DMS114 treated with DMSO at 0.1 percent for 48 hours (cell line): ENCODE data around the gene SMAD3.
"Not testable (repeated sequence)": the region's sequence is repeated elsewhere in the genome, so short reads cannot be mapped to it uniquely, and the experiment has no call there.

Experiments
- DNase-seq: peaks from one replicate; lab custom pipeline; 2025; ENCODE audit not compliant: unreplicated experiment; lab: John Stamatoyannopoulos, UW

Gene SMAD3

DNA sequence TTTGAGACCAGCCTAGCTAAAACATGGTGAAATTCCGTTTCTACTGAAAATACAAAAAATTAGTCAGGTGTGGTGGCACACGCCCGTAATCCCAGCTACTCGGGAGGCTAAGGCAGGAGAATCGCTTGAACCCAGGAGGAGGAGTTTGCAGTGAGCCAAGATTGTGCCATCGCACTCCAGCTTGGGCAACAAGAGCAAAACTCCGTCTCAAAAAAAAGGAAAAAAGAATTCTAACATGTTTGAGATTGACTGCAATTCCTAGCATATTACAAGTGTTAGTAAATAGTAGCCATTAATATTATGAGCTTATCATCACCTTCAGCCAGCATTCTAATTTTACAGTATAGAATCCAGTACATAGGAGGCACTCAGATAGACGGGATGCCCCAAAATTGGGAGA lies 57.9 kb downstream of the SMAD3 start:
- not testable (repeated sequence) for DNase-seq

DNA sequence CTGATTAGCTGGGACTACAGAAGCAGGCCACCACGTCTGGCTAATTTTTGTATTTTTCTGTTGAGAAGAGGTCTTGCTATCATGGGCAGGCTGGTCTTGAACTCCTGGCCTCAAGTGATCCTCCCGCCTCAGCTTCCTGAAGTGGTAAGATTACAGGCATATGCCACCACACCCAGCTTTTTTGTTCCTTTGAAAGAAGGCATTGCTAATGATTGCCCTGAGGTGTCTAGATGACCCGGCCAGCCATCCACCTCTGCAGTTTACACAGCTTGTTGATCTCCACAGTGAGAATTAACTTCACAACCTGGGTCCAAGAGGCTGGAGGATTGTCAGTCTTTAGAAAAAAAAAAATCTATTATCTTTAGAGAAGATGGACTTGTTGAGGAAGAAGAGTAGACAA lies 58.7 kb downstream of the SMAD3 start:
- no peak for DNase-seq

DNA sequence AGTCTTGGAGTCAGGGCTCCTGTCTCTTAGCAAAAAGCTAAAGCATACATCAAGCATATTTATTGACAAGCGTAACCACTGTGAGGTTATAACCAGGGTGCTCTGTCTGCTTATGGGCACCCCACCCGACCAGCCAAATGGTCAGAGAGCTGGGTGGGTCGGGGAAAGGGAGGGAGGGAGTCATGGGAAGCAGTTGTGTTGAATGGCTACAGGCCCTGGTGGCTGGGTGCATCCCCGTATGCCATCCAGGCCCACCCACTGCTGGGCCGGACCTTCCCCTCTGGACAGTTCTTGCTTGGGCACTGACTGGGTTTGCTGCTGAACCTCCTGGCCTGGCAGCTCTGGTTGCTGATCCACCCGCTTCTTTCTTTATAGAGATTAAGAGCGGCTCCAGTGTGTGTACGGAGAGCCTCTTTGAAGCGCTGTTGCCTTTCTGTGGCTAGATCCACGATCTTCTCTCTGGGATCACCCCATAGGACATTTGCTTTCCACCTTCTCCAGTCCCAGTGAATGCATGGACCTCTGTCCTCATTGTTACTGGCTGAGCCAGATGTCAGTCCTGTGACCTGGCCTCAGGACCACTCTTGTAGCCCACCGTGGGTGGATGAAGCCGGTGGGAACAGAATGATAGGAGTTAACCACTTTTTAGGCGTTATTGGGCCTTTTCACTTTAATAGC lies 59.6 kb downstream of the SMAD3 start:
- DNase-seq, result no peak

DNA sequence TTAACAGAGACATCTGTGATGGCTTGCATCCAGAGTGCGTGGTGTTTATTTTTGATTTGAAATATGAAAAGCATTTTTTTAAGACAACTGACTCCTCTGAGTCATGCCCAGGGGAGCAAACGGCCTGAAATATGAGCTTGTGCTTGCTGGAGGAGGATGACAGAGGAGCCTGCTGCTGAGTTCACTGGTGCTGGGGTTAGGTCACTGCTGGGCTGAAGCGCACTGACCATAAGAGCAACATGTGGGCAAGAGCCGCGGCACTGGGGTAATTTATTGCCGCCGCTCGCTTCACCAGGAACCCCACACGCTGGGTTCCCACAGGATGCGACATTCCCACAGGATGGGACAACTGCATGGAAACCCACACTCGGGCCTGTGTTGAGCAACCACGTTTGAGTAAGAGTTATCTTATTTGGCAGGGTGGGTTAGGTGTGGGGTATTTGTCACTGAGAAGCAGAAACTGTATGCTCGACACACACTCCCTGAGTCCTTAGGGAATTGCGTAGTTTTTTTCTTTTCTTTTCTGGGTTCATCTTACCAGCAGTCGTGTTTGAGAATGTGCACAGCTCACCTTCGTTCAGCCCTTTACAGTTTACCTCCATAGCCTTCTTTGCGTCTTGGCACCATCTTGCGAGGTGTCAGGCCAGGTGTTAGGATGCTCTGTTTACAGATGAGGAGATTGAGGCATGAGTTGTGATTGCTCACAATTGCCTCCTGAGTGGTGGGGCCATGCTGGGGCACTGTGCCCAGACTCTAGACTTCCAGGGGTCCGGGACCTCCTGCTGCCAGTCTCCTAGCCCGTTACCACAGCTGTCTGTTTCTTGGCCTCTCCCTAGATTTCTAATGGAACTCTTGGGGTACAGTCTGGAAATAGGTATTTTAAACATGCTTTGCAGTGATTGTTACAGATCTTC lies 60.4 kb downstream of the SMAD3 start:
- DNase-seq, result no peak

GRCh38 chr15:67126551-67127330 lies 61.3 kb downstream of the SMAD3 start:
- DNase-seq, result no peak

DNA sequence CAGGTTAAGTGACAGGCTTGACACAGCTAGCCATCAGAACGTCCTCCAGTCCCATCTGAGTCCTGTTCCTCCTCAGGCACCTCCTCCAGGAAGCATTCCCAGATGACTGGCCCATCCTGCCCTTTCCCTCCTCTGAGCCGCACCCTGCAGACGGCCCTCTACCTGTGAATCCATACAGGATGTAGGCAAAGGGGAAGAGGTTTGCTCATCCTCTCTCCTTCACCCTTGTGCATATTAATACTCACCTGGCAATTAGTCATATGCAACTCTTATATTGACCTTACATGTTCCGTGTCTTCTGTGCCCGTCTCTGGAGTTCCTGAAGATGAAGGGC lies 61.9 kb downstream of the SMAD3 start:
- no peak for DNase-seq

- DNase-seq, result no peak
These were observed 62.6 kb downstream of the SMAD3 start for GRCh38 chr15:67127965-67128364.

GRCh38 chr15:67130166-67130565 lies 64.8 kb downstream of the SMAD3 start:
- DNase-seq, result no peak

GRCh38 chr15:67130673-67131601 lies 65.5 kb downstream of the SMAD3 start:
- DNase-seq, result no peak

DNA sequence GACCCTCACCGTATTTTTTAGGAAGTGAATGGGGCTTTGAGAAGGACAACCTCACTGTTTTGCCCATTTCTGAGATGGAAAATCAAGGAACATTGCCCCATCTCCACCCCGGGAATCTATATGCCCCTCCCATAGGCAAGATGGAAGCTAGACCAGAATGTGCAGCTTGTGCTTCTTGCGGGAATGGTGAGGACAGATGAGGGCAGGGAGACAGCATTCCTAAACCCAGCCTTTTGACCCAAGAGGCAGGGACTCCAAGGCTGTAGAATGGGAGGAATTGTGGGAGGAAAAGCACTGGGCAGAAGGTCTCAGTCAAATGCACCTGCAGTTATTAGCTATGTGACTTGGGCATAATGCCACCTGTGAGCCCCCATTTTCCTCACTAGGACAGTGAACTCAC lies 66.9 kb downstream of the SMAD3 start:
- no peak for DNase-seq

- DNase-seq, result no peak
These were observed 67.6 kb downstream of the SMAD3 start for GRCh38 chr15:67133026-67133425.

DNA sequence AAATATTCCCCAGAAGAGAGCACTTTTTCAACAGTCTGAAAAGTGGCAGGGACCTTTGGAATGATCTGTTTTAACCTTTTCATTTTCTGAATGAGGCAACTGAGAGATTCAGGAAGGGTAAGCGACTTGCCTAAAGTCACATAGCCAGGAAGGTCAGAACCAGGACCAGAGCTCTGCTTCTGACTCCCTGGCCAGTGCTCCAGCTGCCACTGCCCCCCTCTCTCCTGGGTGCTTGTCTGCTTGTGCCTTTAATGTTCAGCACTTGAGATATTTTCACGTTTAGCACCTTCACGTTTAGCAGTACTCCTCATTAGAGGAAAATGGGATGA lies 68.3 kb downstream of the SMAD3 start:
- DNase-seq, result no peak

- DNase-seq, result no peak
These were observed 68.9 kb downstream of the SMAD3 start for GRCh38 chr15:67134067-67134838.

- DNase-seq, result no peak
These were observed 69.6 kb downstream of the SMAD3 start for GRCh38 chr15:67134871-67135492.

GRCh38 chr15:67135494-67135893 lies 70.1 kb downstream of the SMAD3 start:
- no peak for DNase-seq

DNA sequence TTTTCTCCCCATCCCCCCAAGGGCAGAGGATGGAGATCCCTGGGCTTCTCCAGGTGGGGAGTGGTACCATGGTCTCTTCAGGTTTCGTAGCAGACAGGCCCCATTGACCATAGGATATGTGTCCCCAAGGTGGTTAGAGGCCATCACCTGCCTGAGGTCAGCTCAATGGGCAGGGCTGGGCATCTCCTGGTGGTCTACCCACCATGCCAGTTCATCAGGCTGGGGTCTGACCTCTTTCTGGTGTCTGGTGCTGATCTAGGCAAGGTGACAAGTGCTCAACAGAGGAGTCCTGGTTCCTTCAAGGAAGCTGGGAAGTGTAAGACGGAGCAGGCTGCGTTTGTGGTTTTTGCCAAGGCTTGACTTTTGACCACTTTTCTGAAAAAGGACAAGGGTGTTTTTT lies 71.4 kb downstream of the SMAD3 start:
- no peak for DNase-seq

DNA sequence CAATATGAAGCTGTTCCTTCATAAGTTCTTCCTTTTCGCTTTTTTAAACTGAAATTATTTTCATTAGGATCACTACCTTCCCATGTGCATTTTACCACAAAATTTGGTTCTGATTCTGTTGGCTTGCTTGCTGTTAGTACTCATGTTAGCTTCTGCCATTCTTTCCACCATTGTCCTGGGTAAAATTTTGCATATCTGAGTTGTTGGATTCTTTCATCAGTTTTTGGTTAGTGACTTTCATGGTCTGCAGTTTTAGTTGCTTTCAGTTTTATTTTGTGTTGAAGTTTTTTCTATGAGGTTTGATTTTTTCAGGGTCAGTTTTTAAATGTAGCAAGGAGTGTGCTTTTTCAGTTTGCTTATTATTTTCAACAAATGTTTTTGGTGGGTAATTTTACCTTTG lies 71.9 kb downstream of the SMAD3 start:
- DNase-seq, result no peak

- DNase-seq, result no peak
These were observed 72.8 kb downstream of the SMAD3 start for GRCh38 chr15:67137951-67138848.
